GM23248 (cell line): ENCODE measurements around the gene KIF13A. TPM values are rescaled to one million over a fixed set of nuclear protein-coding genes. Genes with fewer than 3 reads are reported as not detected.
A peak's percentile ranks its signal among the peaks of the same experiment; 100 is the strongest.

Source experiments
- DNase-seq: peaks from one replicate; pipeline ENCODE4 v3.0.0-alpha.2; 2015
- H2AFZ ChIP-seq: fragments of 200-600 bp; sonication (generic); 2 replicates; pipeline ENCODE4 v1.6.1; 2016; ENCODE audit warnings: antibody characterized with exemption
- H3F3A ChIP-seq: fragments of 200-600 bp; sonication (generic); 2 replicates; pipeline ENCODE4 v1.6.1; 2016; ENCODE audit warnings: mild to moderate bottlenecking, antibody characterized with exemption, mixed run types; ENCODE audit not compliant: insufficient read depth
- H3K27ac ChIP-seq: fragments of 200-600 bp; sonication (generic); 2 replicates; pipeline ENCODE4 v1.5.1; 2016; ENCODE audit warnings: mild to moderate bottlenecking
- H3K27me3 ChIP-seq: fragments of 200-600 bp; sonication (generic); replicated peaks from 2 replicates; pipeline ENCODE4 v1.6.1; 2016; ENCODE audit warnings: mild to moderate bottlenecking; ENCODE audit not compliant: insufficient read depth
- H3K36me3 ChIP-seq: fragments of 200-600 bp; sonication (generic); 2 replicates; pipeline ENCODE4 v1.6.1; 2016; ENCODE audit warnings: low read depth, mild to moderate bottlenecking
- H3K4me1 ChIP-seq: fragments of 200-600 bp; sonication (generic); 2 replicates; pipeline ENCODE4 v1.6.1; 2016; ENCODE audit warnings: mild to moderate bottlenecking; ENCODE audit not compliant: insufficient read depth
- H3K4me2 ChIP-seq: fragments of 200-600 bp; sonication (generic); one replicate; pipeline ENCODE4 v1.6.1; 2016; ENCODE audit warnings: mild to moderate bottlenecking; ENCODE audit not compliant: unreplicated experiment
- H3K4me3 ChIP-seq: fragments of 200-600 bp; sonication (generic); 2 replicates; pipeline ENCODE4 v1.5.1; 2016; ENCODE audit warnings: mild to moderate bottlenecking
- H3K79me2 ChIP-seq: fragments of 200-600 bp; sonication (generic); 2 replicates; pipeline ENCODE4 v1.6.1; 2016; ENCODE audit warnings: mild to moderate bottlenecking; ENCODE audit not compliant: insufficient read depth
- H3K9ac ChIP-seq: fragments of 200-600 bp; sonication (generic); 2 replicates; pipeline ENCODE4 v1.6.1; 2016; ENCODE audit warnings: mild to moderate bottlenecking
- H3K9me2 ChIP-seq: fragments of 200-600 bp; sonication (generic); 2 replicates; pipeline ENCODE4 v1.6.1; 2016; ENCODE audit warnings: mixed run types, mild to moderate bottlenecking, moderate library complexity; ENCODE audit not compliant: insufficient read depth
- H3K9me3 ChIP-seq: fragments of 200-600 bp; sonication (generic); one replicate; pipeline ENCODE4 v1.6.1; 2017; ENCODE audit warnings: low read depth
- H4K20me1 ChIP-seq: fragments of 200-600 bp; sonication (generic); 2 replicates; pipeline ENCODE4 v1.6.0; 2016; ENCODE audit not compliant: insufficient read depth
- EZH2 ChIP-seq: fragments of 200-600 bp; sonication (generic); IDR thresholded peaks from 2 replicates; pipeline ENCODE4 v1.6.1; 2018; ENCODE audit warnings: antibody characterized with exemption, mild to moderate bottlenecking; ENCODE audit not compliant: insufficient read depth, poor library complexity, severe bottlenecking
- EZH2phosphoT487 ChIP-seq: fragments of 200-600 bp; sonication (generic); IDR thresholded peaks from 2 replicates; pipeline ENCODE4 v1.6.1; 2018; ENCODE audit warnings: antibody characterized with exemption, moderate library complexity, mild to moderate bottlenecking, low read depth; ENCODE audit not compliant: insufficient read depth
- WGBS, 2 experiments: methylation state at CpG; one replicate each; pipeline ENCODE4 v1.1.6; 2015 to 2017; ENCODE audit warnings: low lambda C conversion rate in 2 of 2, low coverage in 1 of 2; ENCODE audit errors: missing lambda C conversion rate in 2 of 2; 5-methylcytosine and 5-hydroxymethylcytosine counted together
- in situ Hi-C: fragments of 300-500 bp; cut with MboI; formaldehyde crosslinking; loops from 2 replicates; pipeline ENCODE4 v1.15.0; 2020
- polyA plus RNA-seq: library from polyadenylated mRNA; unstranded; fragments of >200 nt; fragmentation: Nextera tagmentation; extraction: Ambion mirVana; gene quantifications from 2 replicates; pipeline ENCODE4 v1.2.1, GENCODE V29; 2016
- total RNA-seq: library from RNA; depleted of rRNA; stranded (reverse); fragments of >200 nt; shearing (Covaris generic); gene quantifications from 2 replicates; pipeline ENCODE4 v1.2.3, GENCODE V29; 2014

Gene KIF13A
- total and polyA plus RNA-seq, 2 experiments from 2014 or later: 5.0 to 46.0 TPM

- H3K4me2 ChIP-seq: peak overlapping the region; percentile 47
- H3K9me3 ChIP-seq: no peaks in the 10 kb centered on the region
- H3K79me2 ChIP-seq: peaks cover 20% of the 10 kb centered on the region
- no peaks in the 10 kb centered on the region for H3K9me2 ChIP-seq
- DNase-seq: no peak
- H3K27ac ChIP-seq: peak overlapping the region; percentile 55
- no peak overlapping the region for H3K4me3 ChIP-seq
- H3K36me3 ChIP-seq: no peaks in the 10 kb centered on the region
- H3K4me1 ChIP-seq: peaks cover 86% of the 10 kb centered on the region
- 93 to 100% methylated on average over 1 of the region's 1 CpG for WGBS, 2 experiments
- no peaks in the 10 kb centered on the region for H4K20me1 ChIP-seq
- in situ Hi-C loops: no loop called here
- no peaks in the 10 kb centered on the region for H3K27me3 ChIP-seq
- no peak overlapping the region for H2AFZ ChIP-seq
- peaks cover 89% of the 10 kb centered on the region for H3F3A ChIP-seq
- H3K9ac ChIP-seq: no peak overlapping the region
- no peak for TF ChIP-seq EZH2
- no peak for TF ChIP-seq EZH2phosphoT487
Observed at GRCh38 chr6:17866876-17867444, 120.5 kb downstream of the KIF13A start.

DNA sequence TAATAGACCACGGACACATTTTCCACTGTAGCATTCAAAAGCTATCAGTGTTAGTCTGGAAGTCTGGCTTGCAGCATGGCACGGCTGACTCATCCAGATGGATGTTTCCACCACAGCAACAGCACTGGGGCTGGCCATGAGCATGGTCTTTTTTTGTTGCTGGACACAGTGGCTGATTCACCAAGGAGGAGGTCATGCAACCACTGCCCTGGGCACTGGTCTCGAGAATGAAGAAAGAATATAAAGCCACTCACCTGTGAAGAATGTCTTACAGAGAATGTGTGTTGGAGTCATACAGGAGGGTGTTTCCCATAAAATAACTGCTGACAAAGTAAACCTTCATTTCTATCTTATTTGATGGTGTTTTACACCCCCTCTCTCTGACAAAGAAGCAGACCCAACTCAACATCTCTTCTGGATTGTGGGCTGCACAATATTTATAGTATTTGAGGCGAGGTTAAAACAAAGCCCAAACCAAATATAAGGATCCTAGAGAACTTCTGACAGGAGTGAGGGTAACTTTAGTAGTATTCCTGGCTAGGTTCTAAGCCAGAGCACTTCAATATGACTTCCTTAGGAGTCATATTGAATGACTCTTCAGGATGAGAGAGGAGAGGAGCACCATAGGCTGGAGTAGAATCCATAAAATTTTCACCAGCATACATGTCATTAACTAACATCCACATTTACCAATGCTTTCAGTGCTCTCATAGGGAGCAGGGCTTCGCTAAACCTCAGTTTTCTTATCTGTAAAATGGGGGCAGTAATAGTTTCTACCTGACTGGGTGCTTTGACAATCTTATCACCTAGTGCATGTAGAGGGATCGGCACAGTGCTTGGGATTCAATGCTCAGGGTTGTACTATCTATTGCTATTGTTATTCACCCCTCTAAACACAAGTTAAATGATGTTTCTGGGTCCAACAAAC lies 121.4 kb downstream of the KIF13A start:
- peaks cover 29% of the 10 kb centered on the region for H3K79me2 ChIP-seq
- H2AFZ ChIP-seq: no peak overlapping the region
- 40 to 44% methylated on average over 6 of the region's 6 CpGs for WGBS, 2 experiments
- TF ChIP-seq EZH2 (no peak), EZH2phosphoT487 (no peak)
- no peaks in the 10 kb centered on the region for H3K9me3 ChIP-seq
- H3K27ac ChIP-seq: peak overlapping the region; percentile 98
- in situ Hi-C loops: no loop called here
- no peaks in the 10 kb centered on the region for H3K27me3 ChIP-seq
- peaks cover 77% of the 10 kb centered on the region for H3K4me1 ChIP-seq
- H3K9me2 ChIP-seq: no peaks in the 10 kb centered on the region
- peaks cover 91% of the 10 kb centered on the region for H3F3A ChIP-seq
- H3K4me2 ChIP-seq: peak overlapping the region; percentile 74
- H4K20me1 ChIP-seq: no peaks in the 10 kb centered on the region
- H3K4me3 ChIP-seq: no peak overlapping the region
- H3K9ac ChIP-seq: peak overlapping the region; percentile 77
- DNase-seq: peak; percentile 99
- H3K36me3 ChIP-seq: no peaks in the 10 kb centered on the region

- WGBS, 2 experiments: 58 to 65% methylated on average over 2 of the region's 2 CpGs
- Histone ChIP-seq H3K9me2 (no peaks in the 10 kb centered on the region), H3K9ac (peak overlapping the region; percentile 77), H2AFZ (no peak overlapping the region), H3K27ac (peak overlapping the region; percentile 98), H3K36me3 (no peaks in the 10 kb centered on the region), H3K4me1 (peaks cover 72% of the 10 kb centered on the region), H3K27me3 (no peaks in the 10 kb centered on the region), H3K4me2 (peak overlapping the region; percentile 74), H3K79me2 (peaks cover 33% of the 10 kb centered on the region), H3K4me3 (peak overlapping the region; percentile 21; the same call in 1 of the 2 replicates), H3F3A (peaks cover 84% of the 10 kb centered on the region), H3K9me3 (no peaks in the 10 kb centered on the region), H4K20me1 (no peaks in the 10 kb centered on the region)
- TF ChIP-seq EZH2 (no peak), EZH2phosphoT487 (no peak)
- in situ Hi-C loops: no loop called here
- peak; percentile 45 for DNase-seq
Observed at GRCh38 chr6:17865243-17865642, 122.2 kb downstream of the KIF13A start.

DNA sequence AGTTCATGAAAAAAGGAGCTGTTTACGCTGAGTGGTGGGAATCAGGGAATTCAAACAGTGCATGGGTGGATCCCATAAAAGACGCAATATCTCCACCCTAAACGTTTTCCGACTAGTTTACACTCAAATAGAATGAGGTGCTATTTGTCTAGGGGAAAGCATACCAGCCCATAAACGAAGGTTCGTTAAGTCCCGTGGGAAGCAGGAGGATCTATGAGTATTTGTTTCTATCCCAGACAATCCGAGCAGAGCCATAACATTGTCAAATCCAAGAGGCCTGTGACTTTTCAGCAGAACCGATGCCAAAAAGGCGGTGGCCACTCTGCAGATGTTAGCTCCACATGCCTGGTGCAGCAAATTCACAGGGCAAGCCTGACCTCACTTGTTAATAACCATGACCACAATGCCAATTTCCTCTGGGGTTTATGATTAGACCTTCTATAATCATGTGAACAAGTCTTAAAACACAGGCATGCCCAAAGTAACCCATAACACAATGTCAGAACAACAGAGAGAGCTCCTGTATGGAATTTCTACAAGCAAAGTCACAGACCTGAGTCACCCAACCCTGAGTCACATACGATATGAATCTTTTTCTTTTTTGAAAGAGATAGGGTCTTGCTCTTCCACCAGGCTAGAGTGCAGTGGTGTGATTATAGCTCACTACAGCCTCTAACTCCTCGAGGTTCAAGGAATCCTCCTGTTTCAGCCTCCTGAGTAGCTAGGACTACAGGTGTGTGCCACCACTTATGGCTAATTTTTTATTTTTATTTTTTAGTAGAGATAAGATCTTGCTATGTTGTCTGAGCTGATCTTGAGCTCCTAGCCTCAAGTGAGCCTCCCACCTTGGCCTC lies 123.3 kb downstream of the KIF13A start:
- TF ChIP-seq EZH2: no peak
- TF ChIP-seq EZH2phosphoT487: peak; percentile 76; the same call in 1 of the 2 replicates
- peaks cover 62% of the 10 kb centered on the region for H3K4me1 ChIP-seq
- no peaks in the 10 kb centered on the region for H3K27me3 ChIP-seq
- H4K20me1 ChIP-seq: no peaks in the 10 kb centered on the region
- H3K4me2 ChIP-seq: peak overlapping the region; percentile 74
- no peaks in the 10 kb centered on the region for H3K9me3 ChIP-seq
- peak overlapping the region; percentile 98 for H3K27ac ChIP-seq
- peaks cover 29% of the 10 kb centered on the region for H3K79me2 ChIP-seq
- no peaks in the 10 kb centered on the region for H3K36me3 ChIP-seq
- peak overlapping the region; percentile 77 for H3K9ac ChIP-seq
- H3K4me3 ChIP-seq: peak overlapping the region; percentile 21; the same call in 1 of the 2 replicates
- no peaks in the 10 kb centered on the region for H3K9me2 ChIP-seq
- peaks cover 72% of the 10 kb centered on the region for H3F3A ChIP-seq
- DNase-seq: peak; percentile 93
- WGBS, 2 experiments: 17% methylated on average over 12 of the region's 12 CpGs
- H2AFZ ChIP-seq: no peak overlapping the region
- in situ Hi-C loops: no loop called here
